BLaER1 treated with 17β-estradiol and CSF1 and Interleukin-3, amounts not matched to agents 10 nM and 100 nM (cell line): ENCODE data around the gene TPSG1.
A peak's percentile ranks its signal among the peaks of the same experiment; 100 is the strongest.
"Not testable (repeated sequence)": the region's sequence is repeated elsewhere in the genome, so short reads cannot be mapped to it uniquely, and the experiment has no call there.

Experiments
- H3K27ac ChIP-seq, 11 experiments: shearing (Covaris generic); formaldehyde crosslinking; 2 replicates each; pipeline ENCODE4 v1.8.1; 2022
- H3K27me3 ChIP-seq, 11 experiments: shearing (Covaris generic); formaldehyde crosslinking; 2 replicates each; pipeline ENCODE4 v1.8.1; 2022
- H3K36me3 ChIP-seq, 11 experiments: shearing (Covaris generic); formaldehyde crosslinking; 2 replicates each; pipeline ENCODE4 v1.8.1; 2022
- H3K4me1 ChIP-seq, 10 experiments: shearing (Covaris generic); formaldehyde crosslinking; 2 replicates each; pipeline ENCODE4 v1.8.1; 2022
- H3K4me2 ChIP-seq, 11 experiments: shearing (Covaris generic); formaldehyde crosslinking; 2 replicates each; pipeline ENCODE4 v1.8.1; 2022
- H3K4me3 ChIP-seq, 10 experiments: shearing (Covaris generic); formaldehyde crosslinking; 2 replicates each; pipeline ENCODE4 v1.8.1; 2022
- H3K9ac ChIP-seq, 11 experiments: shearing (Covaris generic); formaldehyde crosslinking; 2 replicates each; pipeline ENCODE4 v1.8.1; 2022
- H3K9me3 ChIP-seq, 11 experiments: shearing (Covaris generic); formaldehyde crosslinking; replicated peaks in 1 of 11; 2 replicates each; pipeline ENCODE4 v1.8.1; 2022
- H4K20me1 ChIP-seq, 11 experiments: shearing (Covaris generic); formaldehyde crosslinking; 2 replicates each; pipeline ENCODE4 v1.8.1; 2022
- Cebpa-rat ChIP-seq, 11 experiments: shearing (Covaris generic); IDR thresholded peaks; 2 replicates each; pipeline ENCODE4 v1.8.1; 2022

Gene TPSG1

DNA sequence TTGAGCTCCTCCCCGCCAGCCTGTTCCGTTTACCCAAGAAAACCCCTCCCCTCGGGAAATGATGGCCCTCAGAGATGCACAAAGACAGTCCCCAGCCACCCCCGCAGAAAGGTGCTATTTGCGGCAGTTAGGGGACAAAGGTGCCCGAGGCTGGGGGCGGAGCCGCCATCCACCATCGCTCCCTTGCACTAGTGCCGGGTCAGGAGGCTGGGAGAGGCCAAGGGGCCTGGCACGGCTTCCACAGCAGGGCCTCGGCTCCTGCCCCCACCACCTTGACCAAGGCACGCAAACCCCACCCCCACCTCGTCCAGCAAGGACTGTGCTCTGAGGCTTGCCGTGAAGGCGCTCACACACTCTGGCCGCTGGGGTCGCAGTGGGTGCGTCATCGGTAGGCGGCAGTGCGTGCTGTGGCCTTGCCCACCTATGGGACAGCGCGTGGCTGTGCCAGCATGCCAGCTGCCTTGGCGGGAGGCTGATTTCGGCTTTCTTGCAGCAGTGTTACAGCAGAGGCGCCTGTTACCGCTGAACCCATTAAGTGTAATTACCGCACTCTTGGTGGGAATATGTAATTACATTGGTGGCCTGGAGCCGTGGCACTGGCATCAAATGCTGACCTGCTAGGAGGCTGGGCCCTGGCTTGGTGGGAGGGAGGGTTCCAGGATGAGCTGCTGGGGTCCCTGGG, 31.8 kb downstream of the TPSG1 start:
- no peak overlapping the region for H3K9ac ChIP-seq
- no peak overlapping the region for H3K4me3 ChIP-seq
- 0 out of 22 replicates have a peak, but pooled peaks cover 0 to 4% (median 0%) of the 10 kb centered on the region in 11 experiments for H3K27me3 ChIP-seq
- no peak for TF ChIP-seq Cebpa-rat (IDR thresholded peaks at IDR 0.05)
- peaks cover 0 to 96% (median 85%) of the 10 kb centered on the region in 11 experiments; a peak in 20 of 22 replicates for H4K20me1 ChIP-seq
- no peaks in the 10 kb centered on the region for H3K9me3 ChIP-seq
- H3K4me1 ChIP-seq, result peaks cover 0 to 60% (median 30%) of the 10 kb centered on the region in 10 experiments; a peak in 17 of 20 replicates
- peak overlapping the region in 5 of 11 experiments; percentile 6 to 31 (median 29); a peak in 6 of 22 replicates for H3K4me2 ChIP-seq
- no peaks in the 10 kb centered on the region for H3K36me3 ChIP-seq
- H3K27ac ChIP-seq, result no peak overlapping the region

DNA sequence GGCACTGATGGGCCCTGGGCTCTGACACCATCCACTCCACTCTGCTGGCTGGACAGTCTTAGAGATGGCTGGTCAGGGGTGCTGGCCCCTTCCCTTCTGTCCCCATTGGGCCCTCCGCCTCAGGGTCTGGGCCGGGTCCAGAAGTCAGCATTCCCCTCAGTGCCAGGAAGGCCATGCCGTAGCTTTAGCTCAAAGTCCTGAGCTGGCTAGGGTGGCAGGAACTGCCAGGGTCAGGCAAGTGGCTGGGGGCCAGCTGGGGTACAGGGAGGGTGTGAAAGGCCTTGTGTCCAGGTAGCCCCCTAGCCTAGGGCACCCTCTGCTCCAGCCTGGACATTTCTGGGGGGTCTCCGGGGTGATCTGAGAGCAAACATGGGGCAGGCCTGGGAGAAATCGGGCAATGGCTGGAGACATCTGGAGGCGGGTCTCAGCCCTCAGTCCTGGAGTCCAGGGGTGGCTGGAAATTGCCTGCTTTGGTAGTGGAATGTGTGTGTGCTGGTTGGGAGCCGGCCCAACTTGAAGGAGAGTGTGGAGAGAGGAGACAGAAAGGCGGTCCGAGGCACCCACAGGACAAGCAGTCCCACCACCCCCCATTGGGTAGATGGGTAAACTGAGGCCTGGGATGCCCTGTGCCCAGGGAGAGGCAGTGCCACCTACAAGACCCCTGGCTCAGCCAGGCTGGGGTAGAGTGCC, 32.5 kb downstream of the TPSG1 start:
- Histone ChIP-seq H4K20me1 (peaks cover 0 to 96% (median 85%) of the 10 kb centered on the region in 11 experiments; a peak in 20 of 22 replicates), H3K36me3 (no peaks in the 10 kb centered on the region), H3K4me2 (peak overlapping the region in 4 of 11 experiments; percentile 24 to 31 (median 30); a peak in 5 of 22 replicates), H3K27ac (no peak overlapping the region), H3K4me1 (peaks cover 0 to 68% (median 33%) of the 10 kb centered on the region in 10 experiments; a peak in 17 of 20 replicates), H3K9ac (no peak overlapping the region), H3K27me3 (peaks cover 0 to 6% (median 0%) of the 10 kb centered on the region in 11 experiments; a peak in 2 of 22 replicates), H3K4me3 (no peak overlapping the region), H3K9me3 (no peaks in the 10 kb centered on the region)
- no peak for TF ChIP-seq Cebpa-rat (IDR thresholded peaks at IDR 0.05)

DNA sequence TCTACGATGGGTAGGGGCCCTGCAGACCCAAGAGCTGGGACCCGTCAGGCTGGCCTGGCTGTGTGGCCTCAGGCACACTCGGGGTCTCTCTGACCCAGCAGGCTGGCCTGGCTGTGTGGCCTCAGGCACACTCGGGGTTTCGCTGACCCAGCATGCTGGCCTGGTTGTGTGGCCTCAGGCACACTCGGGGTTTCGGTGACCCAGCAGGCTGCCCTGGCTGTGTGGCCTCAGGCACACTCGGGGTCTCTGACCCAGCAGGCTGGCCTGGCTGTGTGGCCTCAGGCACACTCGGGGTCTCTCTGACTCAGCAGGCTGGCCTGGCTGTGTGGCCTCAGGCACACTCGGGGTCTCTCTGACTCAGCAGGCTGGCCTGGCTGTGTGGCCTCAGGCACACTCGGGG, 34.3 kb downstream of the TPSG1 start:
- Histone ChIP-seq H3K4me2 (peak overlapping the region in 2 of 11 experiments; percentile 7 to 18; a peak in 1 of 22 replicates), H3K4me1 (peaks cover 0 to 64% (median 37%) of the 10 kb centered on the region in 10 experiments; a peak in 16 of 20 replicates), H4K20me1 (peaks cover 0 to 94% (median 83%) of the 10 kb centered on the region in 11 experiments; a peak in 20 of 22 replicates)
- not testable (repeated sequence) for H3K27me3 ChIP-seq, H3K4me3 ChIP-seq, H3K27ac ChIP-seq, H3K9me3 ChIP-seq, H3K9ac ChIP-seq, H3K36me3 ChIP-seq

DNA sequence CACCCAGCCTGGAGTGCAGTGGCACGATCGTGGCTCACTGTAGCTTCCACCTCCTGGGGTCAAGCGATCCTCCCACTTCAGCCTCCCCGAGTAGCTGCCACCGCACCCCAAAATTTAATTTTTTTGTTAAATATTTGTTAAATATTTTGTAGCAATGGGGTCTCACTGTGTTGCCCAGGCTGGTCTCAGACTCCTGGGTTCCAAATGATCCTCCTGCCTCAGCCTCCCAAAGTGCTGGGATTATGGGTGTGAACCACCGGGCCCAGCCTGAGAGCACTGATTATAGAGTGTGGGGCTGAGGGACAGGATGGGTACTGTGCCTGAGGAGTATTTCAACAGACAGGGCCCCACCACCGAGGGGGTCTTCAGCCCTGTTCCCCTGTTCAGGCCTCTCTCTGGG, 35.6 kb downstream of the TPSG1 start:
- Histone ChIP-seq H3K27ac (no peak overlapping the region), H3K9ac (no peak overlapping the region), H3K4me3 (no peak overlapping the region), H3K27me3 (peaks cover 0 to 9% (median 0%) of the 10 kb centered on the region in 11 experiments; a peak in 2 of 22 replicates), H3K9me3 (no peaks in the 10 kb centered on the region), H3K36me3 (no peaks in the 10 kb centered on the region), H3K4me1 (peaks cover 0 to 64% (median 38%) of the 10 kb centered on the region in 10 experiments; a peak in 16 of 20 replicates), H4K20me1 (peaks cover 0 to 93% (median 78%) of the 10 kb centered on the region in 11 experiments; a peak in 20 of 22 replicates), H3K4me2 (peak overlapping the region in 7 of 11 experiments; percentile 40 to 70 (median 62); a peak in 14 of 22 replicates)
- TF ChIP-seq Cebpa-rat (IDR thresholded peaks at IDR 0.05), result no peak

DNA sequence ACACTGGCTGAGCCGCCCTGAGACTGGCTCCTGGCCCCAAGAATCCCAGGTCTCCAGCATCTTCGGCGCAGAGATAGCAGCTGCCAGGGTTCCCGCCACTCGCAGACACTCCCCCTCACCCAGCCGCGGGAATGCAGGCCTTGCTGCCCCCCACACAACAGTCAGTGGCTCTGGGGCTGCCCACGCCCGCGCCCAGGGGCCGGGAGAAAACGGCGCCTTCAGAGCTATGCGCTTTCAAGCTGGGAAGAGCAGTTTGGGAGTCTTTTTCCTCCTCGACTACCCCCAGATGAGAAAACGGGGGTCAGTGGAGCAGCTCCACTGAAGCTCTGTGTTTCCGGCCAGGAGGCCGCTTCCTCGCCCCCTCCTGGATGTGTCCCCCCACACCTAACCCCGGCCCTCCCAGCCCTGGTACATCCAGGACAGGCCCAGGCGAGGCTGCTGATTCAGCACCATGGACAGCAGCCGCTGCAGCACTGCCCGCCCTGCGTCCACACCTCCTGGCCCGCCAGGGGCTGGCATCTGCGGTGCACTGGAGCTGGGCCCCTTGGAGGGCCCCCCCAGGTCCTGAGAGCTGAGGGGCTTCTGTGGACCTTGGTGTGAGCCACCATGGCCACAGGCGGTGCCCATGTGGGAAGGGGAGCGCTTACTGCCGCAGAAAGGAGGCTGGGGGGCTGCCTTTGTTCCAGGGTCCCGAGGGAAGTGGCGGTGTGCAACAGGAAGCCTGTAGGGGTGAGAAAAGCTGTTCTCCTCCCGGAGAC, 36.5 kb downstream of the TPSG1 start:
- no peak overlapping the region for H3K9ac ChIP-seq
- H3K4me3 ChIP-seq, result no peak overlapping the region
- H3K9me3 ChIP-seq, result no peaks in the 10 kb centered on the region
- peaks cover 0 to 93% (median 78%) of the 10 kb centered on the region in 11 experiments; a peak in 20 of 22 replicates for H4K20me1 ChIP-seq
- no peak overlapping the region for H3K27ac ChIP-seq
- H3K4me1 ChIP-seq, result peaks cover 7 to 68% (median 45%) of the 10 kb centered on the region in 10 experiments
- H3K4me2 ChIP-seq, result peak overlapping the region in 9 of 11 experiments; percentile 40 to 70 (median 51); a peak in 17 of 22 replicates
- H3K36me3 ChIP-seq, result no peaks in the 10 kb centered on the region
- peaks cover 0 to 9% (median 0%) of the 10 kb centered on the region in 11 experiments; a peak in 4 of 22 replicates for H3K27me3 ChIP-seq
- TF ChIP-seq Cebpa-rat (IDR thresholded peaks at IDR 0.05), result no peak

DNA sequence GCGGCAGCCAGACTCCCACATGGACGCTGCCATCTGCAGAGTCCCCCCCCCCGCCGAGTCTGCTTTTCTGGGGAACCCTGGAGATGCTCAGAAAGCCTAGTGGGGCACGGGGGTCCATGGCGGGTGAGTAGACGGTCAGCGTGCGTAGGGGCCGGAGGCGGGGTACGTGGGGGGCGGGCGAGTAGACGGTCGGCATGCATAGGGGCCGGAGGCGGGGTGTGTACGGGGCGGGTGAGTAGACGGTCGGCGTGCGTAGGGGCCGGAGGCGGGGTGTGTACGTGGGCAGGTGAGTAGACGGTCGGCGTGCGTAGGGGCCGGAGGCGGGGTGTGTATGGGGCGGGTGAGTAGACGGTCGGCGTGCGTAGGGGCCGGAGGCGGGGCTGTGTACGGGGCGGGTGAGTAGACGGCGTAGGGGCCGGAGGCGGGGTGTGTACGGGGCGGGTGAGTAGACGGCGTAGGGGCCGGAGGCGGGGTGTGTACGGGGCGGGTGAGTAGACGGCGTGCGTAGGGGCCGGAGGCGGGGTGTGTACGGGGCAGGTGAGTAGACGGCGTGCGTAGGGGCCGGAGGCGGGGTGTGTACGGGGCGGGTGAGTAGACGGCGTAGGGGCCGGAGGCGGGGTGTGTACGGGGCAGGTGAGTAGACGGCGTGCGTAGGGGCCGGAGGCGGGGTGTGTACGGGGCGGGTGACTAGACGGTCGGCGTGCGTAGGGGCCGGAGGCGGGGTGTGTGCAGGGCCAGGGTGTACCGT, 39.4 kb downstream of the TPSG1 start:
- H3K36me3 ChIP-seq, H3K9me3 ChIP-seq, H3K4me3 ChIP-seq, H3K4me2 ChIP-seq, H3K27ac ChIP-seq, H3K9ac ChIP-seq: not testable (repeated sequence)
- Histone ChIP-seq H3K27me3 (peaks cover 0 to 23% (median 6%) of the 10 kb centered on the region in 11 experiments; a peak in 11 of 22 replicates), H3K4me1 (peaks cover 32 to 82% (median 64%) of the 10 kb centered on the region in 10 experiments), H4K20me1 (peaks cover 0 to 94% (median 85%) of the 10 kb centered on the region in 11 experiments; a peak in 20 of 22 replicates)

DNA sequence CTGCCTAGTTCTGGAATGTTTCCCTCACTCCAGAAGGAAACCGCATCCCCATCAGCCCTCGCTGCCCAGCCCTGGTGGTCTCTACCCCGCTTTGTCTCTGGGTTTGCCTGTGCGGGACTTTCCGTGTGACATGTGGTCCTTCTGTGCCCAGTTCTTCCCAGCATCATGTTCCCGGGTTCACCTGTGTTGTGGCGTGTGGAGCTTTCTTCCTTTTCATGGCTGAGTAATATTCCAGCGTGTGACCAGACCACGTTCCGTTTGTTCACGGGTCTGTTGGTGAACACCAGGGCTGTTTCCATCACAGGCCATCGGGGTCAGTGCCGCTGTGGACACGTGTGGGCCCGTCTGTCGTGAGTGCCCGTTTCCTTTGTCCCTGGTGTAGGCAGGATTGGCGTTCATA, 40.1 kb downstream of the TPSG1 start:
- no peaks in the 10 kb centered on the region for H3K36me3 ChIP-seq
- no peak overlapping the region for H3K9ac ChIP-seq
- H3K9me3 ChIP-seq, result no peaks in the 10 kb centered on the region
- peaks cover 32 to 77% (median 62%) of the 10 kb centered on the region in 10 experiments for H3K4me1 ChIP-seq
- H3K4me2 ChIP-seq, result no peak overlapping the region
- no peak overlapping the region for H3K4me3 ChIP-seq
- H4K20me1 ChIP-seq, result peaks cover 0 to 94% (median 84%) of the 10 kb centered on the region in 11 experiments; a peak in 20 of 22 replicates
- no peak overlapping the region for H3K27ac ChIP-seq
- no peak for TF ChIP-seq Cebpa-rat (IDR thresholded peaks at IDR 0.05)
- peaks cover 0 to 29% (median 6%) of the 10 kb centered on the region in 11 experiments; a peak in 11 of 22 replicates for H3K27me3 ChIP-seq
